Stimulated activated CD4-positive, alpha-beta T cell treated with anti-CD3 and anti-CD28 coated beads, TNF-alpha, amount 100 ng/mL, for 24 hours (primary cell): ENCODE results near the gene ZDHHC11B.

ENCODE experiments used
- DNase-seq, 3 experiments: peaks; one replicate each; pipeline ENCODE4 v3.0.0-alpha.2; 2020; ENCODE audit warnings: low read depth in 3 of 3

ZDHHC11B gene

DNA sequence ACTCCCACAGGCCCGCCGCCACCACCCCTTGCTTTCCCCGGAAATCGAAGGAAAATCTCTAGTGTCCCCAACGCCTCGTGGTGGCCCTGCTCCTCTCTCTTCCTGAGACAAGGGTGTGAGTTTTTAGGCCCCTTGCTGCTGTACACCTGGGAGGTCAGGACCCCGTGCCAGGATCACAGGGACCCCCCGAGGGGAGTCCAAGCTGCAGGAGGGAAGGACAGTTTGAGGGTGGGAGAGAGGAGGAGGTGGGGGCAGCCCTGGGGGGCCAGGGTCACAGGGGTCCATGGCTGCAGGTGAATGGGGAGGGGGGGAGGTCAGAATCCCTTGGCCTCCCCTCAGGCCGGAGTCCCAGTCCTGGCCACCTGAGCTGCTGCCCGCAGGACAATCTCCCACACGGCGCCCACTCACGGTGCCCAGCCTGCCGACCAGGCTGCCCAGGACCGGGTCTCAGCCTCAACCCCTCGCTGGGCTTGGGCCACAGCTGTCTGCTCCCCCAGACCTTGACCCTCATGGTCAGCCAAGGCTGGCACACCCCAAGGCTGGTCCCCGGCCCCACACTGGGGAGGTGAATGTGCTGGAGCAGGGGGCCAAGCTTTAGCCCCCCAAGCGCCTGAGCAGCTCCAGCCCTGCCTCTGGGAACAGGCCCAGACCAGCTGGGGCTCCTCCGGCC, 111.2 kb downstream of the ZDHHC11B start:
- no peak for DNase-seq

GRCh38 chr5:672329-673160, 112.0 kb downstream of the ZDHHC11B start:
- DNase-seq, result peak; percentile 20 to 61 (median 37)

DNA sequence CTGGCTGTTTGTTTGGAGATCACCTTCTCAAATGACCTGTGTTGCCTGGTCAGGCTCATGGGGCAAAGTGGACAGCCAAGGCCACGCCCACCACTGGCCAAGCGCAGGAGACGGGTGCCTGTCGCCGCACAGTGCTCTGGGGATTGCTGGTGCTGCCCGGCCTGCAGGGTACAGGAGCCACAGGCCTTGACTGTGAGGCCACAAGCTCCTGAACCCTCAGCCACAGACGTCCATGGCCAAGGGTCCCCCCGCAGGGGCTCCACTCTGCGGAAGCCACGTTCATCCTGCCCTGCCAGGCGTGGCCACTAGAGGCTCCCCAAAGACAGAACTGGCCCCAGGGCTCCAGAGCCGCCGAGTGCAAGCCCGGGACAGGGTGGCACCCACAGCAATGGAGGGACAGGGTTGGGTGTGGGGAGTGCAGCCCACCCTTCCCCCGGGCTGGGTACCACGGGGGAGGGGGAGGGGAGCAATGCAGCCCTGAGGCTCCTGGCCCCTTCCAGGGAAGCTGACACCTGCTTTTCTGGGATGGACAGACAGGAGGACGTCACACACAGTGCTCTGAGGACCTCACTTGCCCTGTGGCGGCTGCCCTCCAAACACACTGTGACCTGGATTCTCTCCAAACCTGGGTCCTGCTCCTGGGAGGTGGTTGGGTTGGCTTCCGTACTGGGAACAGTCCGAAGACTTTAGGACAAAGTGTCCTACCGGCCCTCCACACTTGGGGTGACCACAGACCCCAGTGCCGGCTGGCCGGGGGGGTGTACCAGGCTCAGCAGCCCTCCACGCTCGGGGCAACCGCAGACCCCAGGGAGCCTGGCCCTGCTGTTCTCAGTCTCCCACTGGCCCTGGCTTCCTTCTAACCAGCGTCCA, 112.8 kb downstream of the ZDHHC11B start:
- peak; percentile 38 to 63 (median 49) for DNase-seq

GRCh38 chr5:670396-671270, 113.9 kb downstream of the ZDHHC11B start:
- DNase-seq, result no peak

DNA sequence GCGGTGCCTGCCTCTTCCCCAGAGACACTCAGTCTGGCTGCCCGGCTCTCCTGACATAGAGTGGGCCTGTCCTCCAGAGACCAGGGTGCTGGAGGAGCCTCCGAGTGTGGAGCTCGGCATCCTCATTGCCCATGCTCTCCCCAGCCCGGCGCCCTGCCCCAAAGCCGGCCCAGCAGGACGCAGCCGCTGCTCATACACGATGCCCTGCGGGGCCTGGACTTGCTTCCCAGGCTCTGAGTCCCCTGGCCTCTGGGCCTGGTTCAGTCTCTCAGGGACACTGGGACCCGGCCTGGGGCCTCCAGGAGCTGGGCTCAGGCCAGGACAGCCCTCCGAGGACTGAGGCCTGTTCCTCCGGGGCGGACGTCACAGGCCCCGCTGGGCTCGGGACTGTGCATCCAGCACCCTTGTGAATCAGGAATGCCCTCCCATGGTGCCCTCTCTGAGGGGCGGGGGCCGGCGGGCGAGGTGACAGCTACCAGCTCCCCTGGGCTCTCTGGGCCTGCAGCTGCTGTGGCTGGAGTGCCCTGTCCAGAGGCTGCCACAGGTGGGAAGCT, 114.6 kb downstream of the ZDHHC11B start:
- no peak for DNase-seq

- DNase-seq, result peak in 1 of 3 experiments; percentile 39
These were observed 115.3 kb downstream of the ZDHHC11B start for GRCh38 chr5:669111-669841.

- DNase-seq, result no peak
These were observed 116.1 kb downstream of the ZDHHC11B start for GRCh38 chr5:668283-668995.

DNA sequence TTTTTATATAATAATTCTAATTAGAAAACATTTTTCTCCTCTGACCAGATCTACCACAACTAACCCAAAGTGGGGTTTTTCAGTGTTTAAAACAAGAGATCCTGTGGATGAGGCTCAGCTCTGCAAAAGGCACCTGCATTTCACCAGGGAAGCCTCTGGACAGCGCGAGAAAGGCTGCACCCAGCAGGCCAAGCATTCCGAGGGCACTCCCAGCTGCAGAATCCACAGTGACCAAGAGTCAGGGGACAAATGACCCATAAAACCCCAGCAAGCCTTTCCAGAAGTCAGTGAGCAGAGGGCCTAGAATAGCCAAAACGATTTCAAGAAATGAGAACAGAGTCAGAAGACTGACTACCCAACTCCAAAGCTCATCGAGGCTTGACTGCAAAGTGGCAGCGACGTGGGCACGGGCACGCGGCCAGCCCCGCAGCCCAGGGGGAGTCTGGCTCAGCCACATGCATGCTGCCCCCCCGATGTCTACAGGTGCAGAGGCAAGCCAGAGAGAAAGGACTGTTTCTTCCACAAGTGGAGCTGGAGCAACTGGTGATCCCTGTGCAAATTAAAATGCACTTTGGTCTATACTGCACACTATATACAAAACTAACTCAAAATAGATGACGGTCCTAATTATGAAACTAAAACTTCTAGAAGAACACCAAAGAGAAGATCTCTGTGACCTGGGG, 117.6 kb downstream of the ZDHHC11B start:
- DNase-seq, result no peak

- no peak for DNase-seq
These were observed 118.4 kb downstream of the ZDHHC11B start for GRCh38 chr5:665956-666711.

GRCh38 chr5:665541-665955, 119.0 kb downstream of the ZDHHC11B start:
- no peak for DNase-seq

- no peak for DNase-seq
These were observed 119.6 kb downstream of the ZDHHC11B start for GRCh38 chr5:664994-665360.

DNA sequence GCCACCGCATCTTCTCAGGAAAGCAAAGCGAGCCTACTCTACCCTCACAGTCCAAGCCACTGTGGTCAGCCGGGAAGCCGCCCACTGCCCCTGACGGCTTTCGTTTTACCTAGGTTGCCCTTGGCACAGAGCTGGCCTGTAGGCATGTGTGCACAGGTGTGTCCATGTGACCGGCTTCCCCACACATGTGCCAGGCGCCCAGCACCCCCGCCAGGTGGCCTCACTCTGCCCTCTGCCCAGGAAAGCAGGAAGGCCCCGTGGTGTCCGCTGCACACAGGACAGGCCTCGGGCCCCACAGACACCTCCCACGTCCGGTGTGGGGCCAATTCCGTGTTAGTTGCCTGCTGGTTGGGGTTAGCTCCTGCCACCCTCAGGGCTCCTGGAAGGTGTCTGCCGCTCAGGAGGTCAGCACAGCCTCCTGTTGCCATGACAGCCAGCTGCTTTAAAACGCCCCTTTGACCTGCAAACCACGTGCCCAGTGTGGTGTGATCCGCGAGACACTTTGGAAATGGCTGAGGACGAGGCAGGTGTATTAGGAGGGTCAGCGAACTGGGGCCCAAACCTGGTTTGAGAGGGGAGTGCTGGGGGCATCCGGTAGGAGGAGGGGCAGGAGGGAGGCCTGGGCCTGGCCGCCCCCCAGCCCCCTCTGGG, 120.1 kb downstream of the ZDHHC11B start:
- no peak for DNase-seq

GRCh38 chr5:663436-664342, 120.8 kb downstream of the ZDHHC11B start:
- no peak for DNase-seq

GRCh38 chr5:662751-663435, 121.6 kb downstream of the ZDHHC11B start:
- DNase-seq, result no peak

DNA sequence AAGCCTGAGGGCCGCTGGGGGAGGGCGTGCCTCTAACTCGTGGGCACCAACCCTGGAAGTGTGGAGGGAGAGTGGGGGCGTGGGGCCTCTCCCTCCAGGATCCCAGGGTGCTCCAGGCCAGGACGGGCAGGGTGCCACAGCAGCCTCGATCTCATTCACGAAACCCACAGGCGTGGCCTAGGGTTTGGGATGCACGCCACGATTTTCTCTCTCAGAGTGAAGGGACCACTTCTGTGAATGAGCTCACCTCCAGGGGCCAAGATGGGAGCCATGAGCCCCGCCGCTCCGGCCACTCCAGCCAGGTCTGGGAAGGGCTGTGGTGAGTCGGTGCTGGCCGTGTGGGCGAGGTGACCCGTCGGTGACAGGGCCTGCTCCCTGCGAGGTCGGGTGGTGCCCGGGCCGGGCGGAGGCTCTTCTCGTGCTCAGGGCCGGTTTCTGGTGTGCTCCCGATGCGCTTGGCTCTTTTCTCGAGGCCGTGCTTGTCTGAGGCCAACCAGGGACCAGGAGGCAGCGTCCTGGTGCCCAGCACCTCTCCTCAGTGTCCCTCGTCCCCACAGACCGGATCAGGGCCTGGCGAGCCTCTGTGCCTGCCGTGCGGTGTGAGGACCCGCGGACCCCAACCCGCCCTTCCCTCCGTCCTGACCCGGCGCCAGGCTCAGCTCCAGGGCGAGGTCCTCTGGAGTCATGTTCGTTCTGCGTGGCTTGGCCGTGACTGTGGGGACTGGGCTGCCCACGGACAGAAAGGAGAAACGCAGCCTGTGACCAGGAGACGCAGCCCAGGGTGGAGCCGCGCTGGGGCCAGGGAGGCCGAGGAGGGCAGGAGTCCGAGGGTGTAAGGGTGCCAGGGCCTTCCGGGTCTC, 122.4 kb downstream of the ZDHHC11B start:
- no peak for DNase-seq
